ENCODE data around the gene UPK2. TPM values are rescaled to one million over a fixed set of nuclear protein-coding genes. Genes with fewer than 3 reads are reported as not detected.

The UPK2 gene
- total RNA-seq, 1 experiment from 2014 or later: 3.5 TPM

DNA sequence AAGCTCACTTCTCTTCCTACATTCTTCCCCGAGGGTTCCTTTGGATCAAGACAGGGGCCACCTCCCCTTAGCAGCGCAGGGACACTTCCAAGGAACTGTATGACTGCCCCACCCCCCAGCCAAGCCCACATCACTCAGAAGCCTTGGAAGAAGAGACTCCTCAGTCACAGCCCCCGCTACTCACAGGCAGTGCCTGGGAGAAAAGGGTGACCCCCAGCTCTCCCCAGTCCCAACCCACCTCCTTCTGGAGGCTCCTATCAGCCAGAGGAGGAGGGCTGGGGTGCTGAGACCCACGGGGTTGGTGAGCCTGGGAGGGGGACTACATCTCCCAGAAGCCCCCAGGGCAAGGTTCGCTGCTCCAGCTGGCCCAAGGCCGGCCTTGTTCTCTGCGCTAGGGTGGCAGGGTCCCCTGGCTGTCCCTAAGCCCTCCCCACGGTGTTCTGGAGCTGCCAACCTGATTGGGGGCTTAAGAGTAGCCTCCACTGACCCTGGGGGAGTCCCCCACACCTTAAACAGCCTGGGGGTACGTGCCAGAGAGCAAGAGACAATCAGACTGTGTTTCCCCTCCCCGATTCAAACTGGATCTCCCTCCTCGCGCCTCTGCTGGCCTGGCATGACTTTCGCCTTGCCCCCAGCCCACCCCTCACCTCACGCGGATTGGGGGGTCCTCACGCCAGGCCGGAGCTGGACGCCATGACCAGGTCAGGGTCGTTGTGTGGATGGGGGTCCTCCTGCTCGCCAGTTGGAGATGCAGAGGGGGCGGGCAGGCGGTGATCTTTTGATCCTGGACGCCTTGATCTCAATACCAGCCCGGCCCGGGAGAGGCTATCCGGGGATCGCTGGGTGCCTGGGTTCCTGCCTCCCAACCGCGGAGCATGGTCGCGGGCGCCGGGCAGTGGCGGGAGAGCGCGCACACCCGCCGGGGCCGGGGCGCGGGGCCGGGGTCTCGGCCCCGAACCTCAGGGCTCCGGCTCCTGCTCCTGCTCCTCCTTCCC is 31.2 kb upstream of the UPK2 start:
- peak overlapping the region; percentile 92 for H3K4me3 ChIP-seq (ENCODE audit: low read depth, low read length)
- peak; percentile 75 to 80 for DNase-seq
- intact Hi-C loops (cut with micrococcal nuclease; ENCODE audit: unreplicated experiment): no loop called here
- POLR2A ChIA-PET: interaction anchor here (0.6 to 2.0 kb wide), 8 partner anchors 8 to 1598 kb away, joined by 3 to 140 read pairs (median 5); partner anchors contain the start of genes CENATAC and DPAGT1
- BruUV-seq (replicated peaks): TSS peak; percentile 18
- peaks cover 55% of the 10 kb centered on the region for H3K4me1 ChIP-seq
- TF ChIP-seq, protein P1, sequence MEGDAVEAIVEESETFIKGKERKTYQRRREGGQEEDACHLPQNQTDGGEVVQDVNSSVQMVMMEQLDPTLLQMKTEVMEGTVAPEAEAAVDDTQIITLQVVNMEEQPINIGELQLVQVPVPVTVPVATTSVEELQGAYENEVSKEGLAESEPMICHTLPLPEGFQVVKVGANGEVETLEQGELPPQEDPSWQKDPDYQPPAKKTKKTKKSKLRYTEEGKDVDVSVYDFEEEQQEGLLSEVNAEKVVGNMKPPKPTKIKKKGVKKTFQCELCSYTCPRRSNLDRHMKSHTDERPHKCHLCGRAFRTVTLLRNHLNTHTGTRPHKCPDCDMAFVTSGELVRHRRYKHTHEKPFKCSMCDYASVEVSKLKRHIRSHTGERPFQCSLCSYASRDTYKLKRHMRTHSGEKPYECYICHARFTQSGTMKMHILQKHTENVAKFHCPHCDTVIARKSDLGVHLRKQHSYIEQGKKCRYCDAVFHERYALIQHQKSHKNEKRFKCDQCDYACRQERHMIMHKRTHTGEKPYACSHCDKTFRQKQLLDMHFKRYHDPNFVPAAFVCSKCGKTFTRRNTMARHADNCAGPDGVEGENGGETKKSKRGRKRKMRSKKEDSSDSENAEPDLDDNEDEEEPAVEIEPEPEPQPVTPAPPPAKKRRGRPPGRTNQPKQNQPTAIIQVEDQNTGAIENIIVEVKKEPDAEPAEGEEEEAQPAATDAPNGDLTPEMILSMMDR (IDR thresholded peaks at IDR 0.05; ENCODE audit: insufficient read depth in 1 of 2, low read depth in 1 of 2, low read length in 1 of 2, severe bottlenecking in 1 of 2, unreplicated experiment in 1 of 2): no peak
- Mint-ChIP-seq H3K4me1 (ENCODE audit: low read depth, unreplicated experiment) (peaks cover 34% of the 10 kb centered on the region), H3K36me3 (ENCODE audit: insufficient read depth, unreplicated experiment) (peaks cover 52% of the 10 kb centered on the region), H3K27me3 (ENCODE audit: insufficient read depth, unreplicated experiment) (no peaks in the 10 kb centered on the region), H3K4me3 (ENCODE audit: unreplicated experiment) (peak overlapping the region; percentile 78), H3K9me3 (ENCODE audit: unreplicated experiment) (no peaks in the 10 kb centered on the region), H3K27ac (ENCODE audit: unreplicated experiment) (peak overlapping the region; percentile 27)
- H3K9me3 ChIP-seq: no peaks in the 10 kb centered on the region
- no peaks in the 10 kb centered on the region for H3K27me3 ChIP-seq (replicated peaks; ENCODE audit: control insufficient read depth, insufficient read depth, low read length)
- CTCF ChIA-PET: interaction anchor here (0.6 to 1.1 kb wide), 11 partner anchors 8 to 235 kb away, joined by 3 to 15 read pairs (median 4); partner anchors contain the start of genes DDX6 and VPS11
- no peaks in the 10 kb centered on the region for H3K36me3 ChIP-seq (ENCODE audit: control insufficient read depth, insufficient read depth, low read length)

DNA sequence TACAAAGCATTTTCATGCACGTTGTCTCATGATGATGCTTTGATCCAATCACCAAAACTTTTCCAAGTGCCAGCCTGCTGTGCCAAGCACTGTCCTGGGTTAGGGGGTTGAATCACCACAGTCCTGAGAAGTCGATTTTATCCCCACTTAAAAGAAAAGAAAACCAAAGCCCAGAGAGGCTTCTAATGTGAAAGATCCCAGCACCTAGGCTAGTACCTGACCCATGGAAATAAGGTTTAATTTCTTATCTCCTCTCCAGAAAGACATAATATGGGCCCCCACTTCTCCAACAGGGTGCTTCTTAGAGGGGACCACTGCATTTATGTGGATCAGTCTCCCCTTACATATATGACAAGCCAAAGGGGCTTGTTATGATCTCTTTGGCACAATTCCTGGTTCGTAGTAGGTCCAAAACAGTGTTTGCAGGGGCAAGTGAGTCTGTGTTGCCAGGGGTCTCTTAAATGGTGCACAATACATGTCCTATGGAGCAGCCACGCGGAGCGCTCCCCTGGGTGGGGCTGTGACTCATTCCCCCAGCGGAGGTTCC is 28.5 kb upstream of the UPK2 start:
- Mint-ChIP-seq H3K27ac (ENCODE audit: unreplicated experiment) (peak overlapping the region; percentile 84), H3K4me3 (ENCODE audit: unreplicated experiment) (peak overlapping the region; percentile 79), H3K9me3 (ENCODE audit: unreplicated experiment) (no peaks in the 10 kb centered on the region), H3K4me1 (ENCODE audit: low read depth, unreplicated experiment) (peaks cover 27% of the 10 kb centered on the region), H3K27me3 (ENCODE audit: insufficient read depth, unreplicated experiment) (no peaks in the 10 kb centered on the region), H3K36me3 (ENCODE audit: insufficient read depth, unreplicated experiment) (peaks cover 39% of the 10 kb centered on the region)
- BruUV-seq (replicated peaks): no TSS peak
- intact Hi-C loops (cut with micrococcal nuclease; ENCODE audit: unreplicated experiment): loop anchor here (1.0 kb wide), 2 partner anchors 20 to 29 kb away; partner anchors contain the start of gene UPK2
- no peaks in the 10 kb centered on the region for H3K9me3 ChIP-seq
- CTCF ChIA-PET: interaction anchor here (0.6 to 4.9 kb wide), 12 partner anchors 11 to 307 kb away, joined by 3 to 170 read pairs (median 4); partner anchors contain the start of genes DDX6 and UPK2
- H3K36me3 ChIP-seq (ENCODE audit: control insufficient read depth, insufficient read depth, low read length): no peaks in the 10 kb centered on the region
- TF ChIP-seq, protein P1 (IDR thresholded peaks at IDR 0.05; ENCODE audit: insufficient read depth in 1 of 2, low read depth in 1 of 2, low read length in 1 of 2, severe bottlenecking in 1 of 2, unreplicated experiment in 1 of 2): no peak
- peaks cover 33% of the 10 kb centered on the region for H3K4me1 ChIP-seq
- no peak for DNase-seq
- peak overlapping the region; percentile 64 for H3K4me3 ChIP-seq (ENCODE audit: low read depth, low read length)
- POLR2A ChIA-PET: interaction anchor here (1.4 to 4.3 kb wide), 2 partner anchors 10 to 17 kb away, joined by 9 to 171 read pairs; no protein-coding TSS in a partner anchor
- no peaks in the 10 kb centered on the region for H3K27me3 ChIP-seq (replicated peaks; ENCODE audit: control insufficient read depth, insufficient read depth, low read length)
